NCI-H146 (cell line): Measurements from ENCODE around the gene FAM120AOS.
"Not testable (repeated sequence)": the region's sequence is repeated elsewhere in the genome, so short reads cannot be mapped to it uniquely, and the experiment has no call there.

ENCODE experiments used
- DNase-seq: peaks from one replicate; lab custom pipeline; 2025; lab: John Stamatoyannopoulos, UW

FAM120AOS gene

DNA sequence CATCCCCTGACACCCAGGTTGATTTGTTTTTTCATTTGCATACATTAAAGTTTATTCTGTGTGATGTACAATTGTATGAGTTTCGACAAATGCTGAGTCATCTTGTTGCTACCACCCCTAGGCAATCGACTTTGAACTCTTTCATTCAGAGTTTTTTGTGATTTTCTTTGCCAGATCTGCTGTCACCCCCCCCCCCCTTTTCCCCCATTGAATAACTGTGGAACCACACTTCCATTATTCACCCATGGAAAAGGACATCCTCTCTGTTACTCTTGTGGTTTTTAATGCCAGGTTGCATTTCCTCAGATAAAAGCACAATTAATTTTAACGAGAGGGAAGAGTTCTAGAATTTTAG is 13.7 kb upstream of the FAM120AOS start:
- peak; percentile 9 for DNase-seq

DNA sequence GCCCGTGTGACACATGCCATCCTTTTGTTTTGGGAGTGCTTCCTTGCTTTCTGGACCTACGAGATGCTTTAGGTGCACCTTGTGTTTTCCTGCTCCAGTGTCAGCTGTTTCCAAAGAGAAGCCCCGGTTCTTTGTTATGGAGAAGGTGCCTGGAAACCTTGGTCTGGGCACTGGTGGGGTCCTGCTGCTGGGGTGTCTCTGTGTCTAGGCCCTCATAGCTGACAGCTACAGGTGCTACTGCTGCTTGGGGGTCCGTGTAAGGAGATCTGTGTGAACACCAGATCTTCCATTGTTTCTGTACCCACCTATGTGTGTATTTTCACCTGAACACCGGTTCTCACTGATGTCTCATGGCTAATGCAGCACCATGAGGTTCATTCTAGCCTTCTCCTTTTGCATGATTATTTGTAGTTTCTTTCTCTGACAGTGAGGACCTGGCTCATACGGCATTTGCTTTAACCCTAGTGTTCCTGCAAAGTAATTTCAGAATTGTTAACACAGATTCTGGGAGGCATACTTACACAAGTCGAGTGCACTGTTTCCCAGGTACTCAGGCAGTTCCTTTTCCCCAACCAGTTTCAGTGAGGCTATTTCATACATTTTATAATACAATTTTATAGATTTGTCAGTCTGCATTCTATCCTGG is 13.2 kb upstream of the FAM120AOS start:
- no peak for DNase-seq

DNA sequence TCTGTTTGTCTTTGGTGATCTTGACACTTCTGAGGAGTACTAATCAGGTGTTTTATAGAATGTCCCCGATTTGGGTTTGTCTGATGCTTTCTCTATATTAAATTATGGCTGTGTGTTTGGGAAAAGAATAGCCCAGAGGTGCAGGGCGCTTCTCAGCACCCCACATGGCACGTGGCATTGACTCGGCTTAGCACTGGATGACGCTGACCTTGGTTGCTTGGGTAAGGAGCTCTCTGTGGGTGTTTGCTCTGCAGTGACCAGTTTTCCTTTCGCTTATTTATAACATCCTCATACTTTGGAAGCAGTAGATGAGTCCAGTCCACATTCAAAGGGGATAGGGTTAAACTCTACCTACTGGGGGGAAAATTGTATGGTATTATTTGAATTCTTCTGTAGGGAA is 12.5 kb upstream of the FAM120AOS start:
- no peak for DNase-seq

DNA sequence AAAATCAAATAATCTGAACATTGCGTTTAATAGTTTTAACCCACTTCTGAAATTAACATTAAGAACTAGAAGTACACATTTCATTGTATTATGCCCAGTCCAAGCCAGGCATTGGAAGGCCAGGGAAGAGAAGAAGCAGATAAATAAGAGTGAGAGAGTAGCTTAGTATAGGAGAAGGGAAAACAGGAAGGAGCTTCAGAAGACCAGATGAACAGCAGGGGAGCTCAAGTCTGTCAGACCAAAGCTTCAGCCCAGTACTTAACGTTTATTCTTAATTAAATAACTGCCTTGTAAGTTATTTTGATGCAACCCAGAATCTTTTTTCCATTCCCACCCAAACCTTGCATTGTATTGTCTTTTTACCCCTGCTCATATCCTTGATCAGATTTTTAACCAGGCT is 11.5 kb upstream of the FAM120AOS start:
- DNase-seq = no peak

DNA sequence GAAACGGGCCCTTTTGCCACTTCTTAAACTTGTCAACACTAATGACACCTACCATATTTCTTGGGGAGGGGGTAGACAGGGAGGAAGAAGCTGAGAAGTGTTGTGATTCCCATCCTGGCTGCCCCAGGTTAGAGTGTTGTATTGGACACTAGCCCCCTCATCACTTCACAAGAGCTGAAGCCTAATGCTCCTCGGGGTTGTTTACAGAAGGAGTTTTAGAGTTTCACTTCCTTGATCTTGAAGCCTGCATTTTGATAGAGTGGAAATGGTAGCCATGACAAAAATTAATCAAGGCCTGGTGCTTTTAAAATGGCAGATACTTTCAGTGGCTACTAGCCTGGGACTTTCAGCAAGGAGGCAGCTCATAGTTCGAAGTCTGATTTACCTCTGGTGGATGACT is 11.0 kb upstream of the FAM120AOS start:
- DNase-seq = no peak

DNA sequence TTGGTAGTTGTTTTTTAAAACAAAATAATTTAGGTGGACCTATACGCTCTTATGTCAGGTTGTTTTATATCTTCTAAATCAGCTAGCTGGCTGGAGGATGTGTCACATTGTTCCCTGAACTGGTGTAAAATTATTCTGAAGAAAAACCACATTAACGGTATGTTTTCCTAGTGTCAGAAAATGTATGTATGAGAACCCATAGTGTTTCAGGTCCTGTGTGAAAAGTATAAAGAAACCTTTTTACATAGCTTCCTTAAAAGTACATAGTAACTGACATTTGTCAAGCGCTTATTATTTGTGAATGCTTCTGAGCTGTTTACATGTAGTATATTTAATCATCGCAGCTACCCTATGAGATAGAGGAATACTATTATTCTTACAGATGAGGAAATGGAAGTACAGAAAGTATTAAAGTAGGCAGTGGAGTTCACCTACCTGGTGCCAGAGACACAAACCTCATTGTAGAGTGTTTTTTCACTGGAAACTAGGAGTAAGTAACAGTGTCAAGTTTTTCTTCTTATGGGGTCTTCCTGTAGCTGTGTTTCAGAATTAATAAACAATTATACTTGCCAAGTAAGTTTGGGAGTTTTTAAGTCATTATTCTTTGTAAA is 10.4 kb upstream of the FAM120AOS start:
- no peak for DNase-seq

DNA sequence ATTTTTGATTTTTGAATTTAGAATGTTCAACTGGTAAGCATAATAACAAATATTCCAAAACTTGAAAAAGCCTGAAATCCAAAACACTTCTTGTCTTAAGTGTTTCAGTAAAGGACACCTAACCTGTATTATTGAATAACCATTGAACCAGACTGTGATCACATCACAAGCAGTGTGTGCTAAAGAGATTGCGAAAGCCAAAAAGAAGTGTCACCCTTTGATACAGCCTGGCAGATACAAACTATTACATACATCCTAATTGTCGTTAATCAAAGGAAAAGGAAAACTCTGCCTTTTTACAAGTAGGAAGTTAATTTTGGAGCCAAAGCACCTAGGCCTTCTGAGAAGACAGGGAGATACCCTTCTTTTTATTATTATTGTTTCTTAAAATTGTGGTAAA is 8.4 kb upstream of the FAM120AOS start:
- no peak for DNase-seq

DNA sequence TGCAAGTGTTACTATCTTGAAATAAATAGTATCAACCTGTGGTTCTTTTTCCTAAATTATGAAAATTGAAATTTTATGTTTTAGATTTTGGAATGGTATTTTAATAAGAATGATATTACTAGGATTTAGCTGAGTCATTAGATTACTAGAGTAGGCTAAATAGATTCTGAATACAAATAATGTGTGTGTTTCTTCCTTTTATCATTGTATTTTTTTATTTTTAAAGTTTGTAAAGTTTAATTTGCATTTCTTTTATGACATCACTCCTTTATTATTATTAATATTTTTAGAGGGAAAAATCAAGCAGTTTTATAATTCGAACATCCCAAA is 8.0 kb upstream of the FAM120AOS start:
- no peak for DNase-seq

DNA sequence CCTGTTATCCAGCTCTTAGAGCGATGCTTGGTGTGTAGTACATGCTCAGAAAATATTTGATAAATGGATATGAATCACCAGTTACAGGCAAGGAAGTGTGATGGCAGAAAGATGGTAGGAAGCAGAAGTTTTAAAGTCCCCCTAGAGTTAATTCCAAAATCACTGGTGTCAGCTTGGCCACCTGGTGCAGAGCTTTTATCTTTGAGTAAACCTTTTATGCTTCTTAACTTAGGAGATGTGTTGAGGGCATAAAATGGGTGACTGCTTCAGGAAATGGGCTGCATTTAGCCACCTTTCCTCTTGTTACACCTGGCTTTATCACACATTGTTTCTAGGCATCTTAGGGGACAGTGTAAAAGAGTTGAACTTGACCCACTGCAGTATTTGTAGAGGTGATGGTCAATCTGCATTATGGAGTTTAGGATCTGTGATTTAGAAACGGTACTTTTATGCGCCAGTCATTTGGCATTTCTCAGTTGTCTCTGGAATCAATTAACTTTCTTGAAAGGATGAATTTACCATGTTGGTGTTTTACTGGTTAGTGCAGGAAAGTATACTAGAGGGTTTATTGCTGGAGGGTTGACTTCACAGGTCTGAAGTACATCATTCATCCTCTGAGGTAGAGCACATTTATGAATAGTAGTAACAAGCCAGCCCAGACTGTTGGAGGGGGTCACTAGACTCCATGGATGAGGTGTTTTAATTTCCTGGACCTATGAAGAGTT is 7.5 kb upstream of the FAM120AOS start:
- DNase-seq = no peak

DNA sequence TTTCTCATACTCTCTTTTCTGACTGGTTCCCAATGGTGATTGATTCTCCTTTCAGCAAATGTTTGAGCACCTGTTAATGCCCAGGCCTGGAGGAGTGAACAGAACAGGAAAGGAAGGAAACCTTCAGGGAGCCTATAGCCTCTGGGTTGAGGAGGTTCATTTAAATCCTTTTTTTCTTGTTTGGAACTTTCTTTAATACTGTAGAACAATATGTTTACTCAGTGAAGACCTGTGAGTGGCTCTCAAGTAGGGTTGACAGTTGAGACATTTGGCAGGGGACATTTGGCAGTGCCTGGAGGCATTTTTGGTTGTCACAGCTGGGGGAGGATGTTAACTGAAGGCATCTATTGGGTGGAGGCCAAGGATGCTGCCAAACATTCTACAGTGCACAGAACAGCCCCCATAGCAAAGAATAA is 6.1 kb upstream of the FAM120AOS start:
- DNase-seq = no peak

DNA sequence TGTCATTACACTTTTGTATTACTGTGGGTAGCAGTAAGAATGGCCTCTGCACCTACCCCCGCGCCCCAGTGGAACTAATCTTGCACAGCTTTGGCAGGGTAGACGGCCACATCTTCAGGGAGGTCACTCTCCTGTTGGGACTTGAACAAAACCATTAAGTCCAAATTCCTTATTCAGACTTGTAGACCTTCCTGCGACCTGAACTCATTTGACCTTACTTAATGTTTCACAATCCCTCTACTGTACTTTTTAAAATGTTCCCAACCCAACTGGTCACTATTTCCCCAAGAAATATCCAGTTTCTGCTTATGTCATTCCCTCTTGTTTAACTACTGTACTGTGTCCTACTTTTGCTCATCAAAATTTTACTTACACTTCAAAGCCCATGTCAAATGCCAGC is 5.3 kb upstream of the FAM120AOS start:
- no peak for DNase-seq

DNA sequence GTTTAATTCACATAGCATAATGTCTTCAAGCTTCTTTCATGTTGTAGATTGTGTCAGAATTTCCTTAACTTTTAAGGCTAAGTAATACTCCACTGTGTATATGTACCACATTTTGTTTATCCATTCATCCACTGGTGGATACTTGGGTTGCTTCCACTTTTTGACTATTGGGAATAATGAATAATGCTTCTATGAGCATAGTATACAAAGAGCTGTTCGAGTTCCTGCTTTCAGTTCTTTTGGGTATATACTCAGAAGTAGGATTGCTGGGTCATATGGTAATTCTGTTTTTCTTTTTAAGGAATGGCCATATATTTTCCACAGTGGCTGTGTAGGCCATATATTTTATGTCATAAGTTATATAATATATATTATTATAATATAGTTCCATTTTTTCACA is 3.6 kb upstream of the FAM120AOS start:
- DNase-seq = no peak

DNA sequence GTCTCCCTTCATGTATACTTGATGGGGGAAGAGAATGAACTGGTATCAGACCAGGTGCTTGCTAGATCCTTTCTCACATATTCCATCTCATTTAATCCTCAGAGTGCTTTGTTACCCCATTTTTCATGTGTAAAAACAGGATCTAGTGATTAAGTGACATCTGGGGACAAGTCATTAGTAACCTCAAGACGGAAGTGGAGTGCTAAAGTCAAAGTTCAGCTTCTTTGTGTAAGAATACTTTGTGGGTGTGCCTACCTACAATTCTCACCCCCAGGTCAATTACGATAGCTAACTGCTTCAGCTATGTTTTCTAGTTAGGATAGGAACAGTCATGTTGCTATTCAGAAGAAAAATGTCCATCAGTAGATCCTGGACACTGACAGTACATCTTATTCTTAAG is 3.1 kb upstream of the FAM120AOS start:
- no peak for DNase-seq

DNA sequence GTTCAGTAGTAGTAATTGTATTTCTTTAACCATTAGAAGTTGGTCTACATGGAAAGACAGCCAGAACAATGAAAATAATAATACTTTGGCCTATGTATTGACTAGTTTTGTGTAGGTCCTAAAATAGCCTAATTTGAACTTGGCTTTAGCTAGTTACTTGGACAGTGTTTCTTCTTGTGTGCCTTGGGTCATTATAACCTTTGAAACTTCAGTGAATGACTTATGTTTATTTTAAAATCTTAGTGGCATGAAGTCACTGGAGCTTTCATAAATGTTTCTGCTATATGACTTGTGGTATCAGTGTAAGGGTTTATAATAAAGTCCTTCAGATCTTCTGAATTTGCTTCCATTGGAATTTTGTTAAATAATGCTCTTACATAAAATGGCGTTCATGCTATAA is 2.6 kb upstream of the FAM120AOS start:
- no peak for DNase-seq

DNA sequence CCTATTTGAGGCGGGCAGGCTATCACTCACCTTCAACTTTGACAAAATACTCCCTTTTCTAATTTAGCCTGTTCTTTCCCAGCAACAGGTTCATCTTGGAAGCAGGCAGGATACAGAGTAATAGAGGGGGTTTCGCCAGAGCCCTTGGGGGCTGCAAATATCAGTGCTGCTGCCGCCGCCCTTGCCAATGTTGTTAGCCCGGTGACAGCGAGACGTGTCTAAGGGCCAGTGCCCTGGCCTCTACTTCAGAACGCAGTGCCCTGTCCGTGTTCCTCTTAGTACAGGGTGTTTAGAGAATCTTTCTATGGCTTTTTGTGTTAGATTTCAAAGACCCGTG is 703 bp downstream of the FAM120AOS start:
- peak; percentile 2 for DNase-seq

DNA sequence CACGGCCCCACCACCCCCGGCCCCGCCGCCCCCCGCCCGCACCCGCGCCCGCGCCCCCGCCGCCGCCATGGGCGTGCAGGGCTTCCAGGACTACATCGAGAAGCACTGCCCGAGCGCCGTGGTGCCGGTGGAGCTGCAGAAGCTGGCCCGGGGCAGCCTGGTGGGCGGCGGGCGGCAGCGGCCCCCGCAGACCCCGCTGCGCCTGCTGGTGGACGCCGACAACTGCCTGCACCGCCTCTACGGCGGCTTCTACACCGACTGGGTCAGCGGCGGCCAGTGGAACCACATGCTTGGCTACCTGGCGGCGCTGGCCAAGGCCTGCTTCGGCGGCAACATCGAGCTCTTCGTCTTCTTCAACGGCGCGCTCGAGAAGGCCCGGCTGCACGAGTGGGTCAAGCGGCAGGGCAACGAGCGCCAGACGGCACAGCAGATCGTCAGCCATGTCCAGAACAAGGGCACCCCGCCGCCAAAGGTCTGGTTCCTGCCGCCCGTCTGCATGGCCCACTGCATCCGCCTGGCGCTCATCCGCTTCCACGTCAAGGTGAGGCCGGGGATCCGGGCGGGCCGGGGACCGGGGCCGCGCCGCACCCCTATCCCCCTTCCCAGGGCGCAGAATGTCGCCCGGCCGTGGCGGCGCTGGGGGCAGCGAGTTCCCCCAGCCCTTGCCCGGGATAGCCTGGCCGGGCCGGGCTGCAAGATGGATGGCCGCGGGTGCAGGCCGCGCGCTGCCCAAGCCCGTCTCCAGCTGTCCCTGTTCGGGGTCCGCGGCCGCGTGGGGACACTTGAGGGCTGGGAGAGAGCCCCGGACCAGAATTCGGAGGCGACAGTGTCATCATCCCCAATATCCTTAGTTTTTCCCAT is 1.3 kb downstream of the FAM120AOS start:
- DNase-seq = peak; percentile 59

DNA sequence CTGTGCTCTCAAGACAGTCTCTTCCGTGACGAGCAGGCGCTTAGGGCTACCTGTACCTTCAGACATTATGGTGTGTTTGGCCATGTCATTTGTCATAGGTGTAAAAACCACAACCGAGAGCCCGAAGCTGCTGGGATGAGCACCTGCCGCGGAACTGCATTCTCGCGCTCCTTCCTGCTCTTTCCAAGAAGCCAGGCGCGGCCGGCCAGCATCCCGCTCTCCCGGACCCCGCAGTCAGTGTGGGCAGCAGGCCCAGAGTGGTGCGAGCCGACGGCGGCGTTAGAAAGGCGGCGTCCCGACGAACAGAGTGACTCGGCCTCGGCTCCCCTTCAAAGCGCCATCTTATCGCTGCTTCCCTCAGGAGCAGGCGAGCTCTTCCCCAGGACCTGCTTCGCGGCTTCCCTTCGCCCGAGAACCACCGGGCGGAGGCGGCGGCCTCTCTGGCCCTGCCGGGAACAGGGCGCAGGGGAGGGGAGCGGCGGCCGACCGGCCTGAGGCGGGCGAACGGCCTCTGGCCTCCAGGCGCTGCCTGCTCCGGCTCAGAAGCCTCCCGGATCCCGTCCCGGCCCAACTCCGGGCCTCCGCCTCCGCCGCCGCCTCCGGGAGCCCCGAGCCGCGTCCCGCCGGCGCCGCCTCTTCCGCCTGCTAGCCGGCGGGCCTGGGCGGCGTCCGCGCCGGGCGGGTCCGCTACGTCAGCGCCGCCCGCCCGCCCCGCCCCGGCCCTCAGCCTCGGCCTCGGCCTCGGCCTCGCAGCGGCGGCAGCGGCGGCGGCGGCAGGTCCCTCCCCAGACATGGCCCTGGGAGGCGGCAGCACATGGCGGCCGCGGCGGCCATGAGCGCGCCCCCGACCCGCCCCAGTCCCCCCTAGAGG is 2.2 kb downstream of the FAM120AOS start, which contains the start of gene FAM120A:
Gene FAM120A, plus strand, starts transcription at position 741 of the 871 bp plus-strand sequence. CDS start 231 bp downstream, outside the sequence.
- DNase-seq = peak; percentile 73

DNA sequence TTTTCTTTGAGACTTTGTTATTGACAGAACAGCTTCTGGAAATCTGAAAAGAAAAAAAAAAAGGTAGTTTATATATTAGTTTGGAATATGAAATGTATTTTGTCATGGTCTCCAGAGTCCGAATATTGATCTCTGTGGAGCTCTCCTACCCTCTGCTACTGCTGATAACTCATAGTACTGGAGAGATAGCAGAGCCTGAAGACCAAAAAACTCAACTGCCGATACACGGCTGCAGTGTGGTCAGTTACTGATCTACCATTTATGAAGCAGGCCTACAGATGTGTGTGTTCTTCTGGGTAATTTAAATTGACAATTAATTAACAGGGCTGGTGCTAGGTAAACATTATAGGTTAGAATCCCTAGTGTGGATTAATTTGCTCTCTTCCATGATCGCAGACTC is 5.7 kb downstream of the FAM120AOS start:
- DNase-seq = no peak

DNA sequence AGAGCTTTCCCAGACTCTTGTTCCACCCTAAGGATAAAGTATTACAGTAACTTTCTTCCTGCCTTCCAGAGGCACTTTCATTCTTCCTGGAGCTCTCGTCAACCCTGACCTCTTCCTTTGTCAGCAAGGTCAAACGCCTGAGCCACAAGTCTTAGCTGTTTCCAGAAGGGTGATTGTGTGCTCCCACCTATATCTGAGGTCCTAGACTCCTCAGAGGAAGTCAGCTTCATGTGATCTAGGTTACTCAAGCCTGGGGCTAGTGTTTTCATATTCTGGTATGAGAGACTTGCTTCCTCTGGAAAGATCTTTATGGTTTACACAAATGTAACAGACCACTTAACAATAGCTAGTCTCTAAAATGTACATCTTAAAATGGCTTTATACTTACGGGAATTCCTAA is 7.3 kb downstream of the FAM120AOS start:
- no peak for DNase-seq

DNA sequence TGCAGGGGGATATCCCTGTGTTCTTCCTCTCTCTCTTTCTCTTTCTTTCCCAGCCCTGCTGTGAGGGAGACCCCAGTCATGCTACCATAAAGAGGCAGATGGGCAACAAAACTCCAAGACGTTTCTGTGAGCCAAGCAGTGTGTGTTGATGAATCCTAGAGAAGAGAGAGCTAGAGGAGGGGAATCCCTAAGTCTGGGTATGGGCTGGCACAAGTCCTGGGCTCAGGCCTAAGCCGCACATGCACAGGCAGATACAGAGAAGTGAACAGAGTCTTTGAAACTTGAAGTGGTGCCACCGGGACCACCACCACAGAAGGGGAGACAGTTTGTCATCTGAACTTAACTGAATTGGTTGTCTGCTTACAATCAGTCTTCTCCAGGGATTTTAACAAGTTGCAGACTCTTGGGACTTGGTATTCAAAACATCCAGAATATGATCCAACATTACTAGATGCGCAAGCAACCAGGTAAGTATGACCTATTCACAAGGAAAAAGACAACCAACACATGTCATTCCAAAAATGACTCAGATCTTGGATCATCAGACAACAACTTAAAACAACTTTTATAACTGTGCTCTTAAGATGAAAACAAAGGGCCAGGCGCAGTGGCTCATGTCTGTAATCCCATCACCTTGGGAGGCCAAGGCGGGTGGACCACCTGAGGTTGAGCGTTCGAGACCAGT is 12.3 kb downstream of the FAM120AOS start:
- no peak for DNase-seq

DNA sequence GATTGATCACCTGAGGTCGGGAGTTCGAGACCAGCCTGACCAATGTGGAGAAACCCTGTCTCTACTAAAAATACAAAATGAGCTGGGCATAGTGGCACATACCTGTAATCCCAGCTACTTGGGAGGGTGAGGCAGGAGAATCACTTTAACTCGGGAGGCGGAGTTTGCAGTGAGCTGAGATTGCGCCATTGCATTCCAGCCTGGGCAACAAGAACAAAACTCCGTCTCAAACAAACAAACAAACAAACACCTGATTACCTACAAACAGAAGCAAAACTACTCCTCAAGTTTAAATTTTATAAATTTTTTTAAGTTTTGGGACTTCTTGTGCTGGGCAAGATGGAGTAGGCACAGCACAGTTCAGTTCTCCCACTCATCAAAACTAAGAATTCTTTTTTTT is 14.1 kb downstream of the FAM120AOS start:
- not testable (repeated sequence) for DNase-seq
